Activated CD4-positive, alpha-beta memory T cell treated with anti-CD3 and anti-CD28 coated beads for 36 hours (primary cell): Measurements from ENCODE around the gene TMEM273. TPM values are rescaled to one million over a fixed set of nuclear protein-coding genes. Genes with fewer than 3 reads are reported as not detected.

Source experiments
- CTCF ChIA-PET: fragments of 350-600 bp; sonication (Branson Sonifier 250); formaldehyde crosslinking; loops from one replicate; lab custom pipeline; 2021; ENCODE audit warnings: antibody characterized with exemption, inconsistent platforms; lab: Charles Lee
- POLR2A ChIA-PET: fragments of 350-600 bp; sonication (Branson Sonifier 250); formaldehyde crosslinking; loops from one replicate; lab custom pipeline; 2021; ENCODE audit warnings: antibody characterized with exemption; lab: Charles Lee
- DNase-seq: peaks from one replicate; pipeline ENCODE4 v3.0.0-alpha.2; 2020
- H3K27ac Mint-ChIP-seq: one replicate; pipeline ENCODE4 v1.8.0; 2021; ENCODE audit warnings: mixed read lengths
- H3K27me3 Mint-ChIP-seq: one replicate; pipeline ENCODE4 v1.8.0; 2021; ENCODE audit warnings: mixed read lengths
- H3K36me3 Mint-ChIP-seq: one replicate; pipeline ENCODE4 v1.8.0; 2021; ENCODE audit warnings: mixed read lengths
- H3K4me1 Mint-ChIP-seq: one replicate; pipeline ENCODE4 v1.8.0; 2021; ENCODE audit warnings: low read depth, mixed read lengths
- H3K4me3 Mint-ChIP-seq: one replicate; pipeline ENCODE4 v1.8.0; 2021; ENCODE audit warnings: mild to moderate bottlenecking, mixed read lengths
- H3K9me3 Mint-ChIP-seq: one replicate; pipeline ENCODE4 v1.8.0; 2021; ENCODE audit warnings: mixed read lengths
- intact Hi-C: fragments of 100-400 bp; cut with micrococcal nuclease; formaldehyde crosslinking; loops from one replicate; pipeline ENCODE4 v1.15.1; 2023
- total RNA-seq, 2 experiments: library from RNA; stranded (reverse); gene quantifications; one replicate each; pipeline ENCODE4 v1.2.3, GENCODE V29; 2021

TMEM273 gene
- total RNA-seq, 2 experiments from 2014 or later: 106 to 108 TPM

DNA sequence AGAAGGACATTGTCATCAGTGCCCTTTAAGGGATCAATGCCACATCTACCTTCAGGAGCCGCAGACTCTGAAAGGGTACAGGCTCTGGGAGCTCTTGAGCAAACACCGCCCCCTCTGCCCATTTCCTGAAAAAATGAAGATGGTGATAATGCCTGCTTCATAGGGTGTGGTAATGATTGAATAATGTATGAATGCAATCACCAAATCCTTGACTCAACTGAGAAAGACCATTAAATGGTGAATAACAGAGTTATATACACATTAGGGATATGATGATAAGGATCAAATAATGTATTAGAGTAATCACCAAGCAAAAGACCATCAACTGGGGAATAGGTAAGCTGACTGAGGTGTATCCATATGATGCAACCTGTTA lies 55.8 kb downstream of the TMEM273 start:
- Mint-ChIP-seq H3K27me3 (peaks cover 23% of the 10 kb centered on the region), H3K27ac (no peak overlapping the region), H3K4me1 (no peaks in the 10 kb centered on the region), H3K4me3 (no peak overlapping the region), H3K36me3 (no peaks in the 10 kb centered on the region), H3K9me3 (no peaks in the 10 kb centered on the region)
- no peak for DNase-seq
- ChIA-PET CTCF (no interaction called here), POLR2A (interaction anchor here (0.6 kb wide), 1 partner anchor 30 kb away, joined by 3 read pairs; no protein-coding TSS in a partner anchor)
- intact Hi-C loops: no loop called here

DNA sequence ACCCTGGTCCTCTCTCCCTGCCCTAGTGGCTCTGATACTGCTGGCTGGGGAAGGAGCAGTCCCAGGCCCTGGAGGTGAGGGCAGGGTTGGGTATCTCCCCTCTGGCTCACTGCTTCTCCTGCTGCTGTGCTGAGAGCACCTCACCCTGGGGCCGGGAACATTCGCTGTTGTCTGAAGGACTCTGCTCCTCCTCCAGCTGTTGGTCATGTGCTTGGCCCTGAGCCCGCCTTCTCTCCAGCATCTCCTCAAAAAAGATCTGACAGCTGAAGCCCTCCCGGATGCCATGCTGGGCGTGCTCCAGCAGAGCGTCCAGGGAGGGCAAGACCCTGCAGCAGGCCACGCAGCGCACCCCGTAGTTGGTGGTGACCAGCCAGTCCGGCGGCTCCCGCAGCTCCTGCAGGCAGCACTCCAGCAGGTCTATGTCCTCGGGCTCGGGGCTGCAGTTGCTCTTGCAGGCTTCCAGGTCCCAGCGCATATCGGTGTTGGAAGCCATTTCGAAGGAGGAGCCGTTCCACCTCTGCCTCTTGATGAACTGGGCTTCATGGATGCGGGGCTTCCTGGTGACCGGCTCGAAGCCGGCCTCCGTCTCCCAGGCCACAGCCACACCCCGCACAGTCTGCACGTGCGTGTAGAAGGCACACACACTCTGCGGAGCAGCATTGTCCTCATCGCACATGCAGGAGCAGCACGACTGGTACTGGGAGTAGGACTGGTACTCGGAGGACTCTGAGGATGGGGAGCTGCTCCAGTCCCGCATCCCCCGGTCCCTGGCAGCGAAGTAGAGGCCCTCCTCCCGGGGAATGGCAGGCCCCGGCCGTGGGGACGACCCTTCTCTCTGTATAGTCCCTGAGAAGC lies 56.5 kb downstream of the TMEM273 start:
- H3K4me3 Mint-ChIP-seq: no peak overlapping the region
- no peak for DNase-seq
- CTCF ChIA-PET: no interaction called here
- intact Hi-C loops: no loop called here
- peaks cover 23% of the 10 kb centered on the region for H3K27me3 Mint-ChIP-seq
- no peaks in the 10 kb centered on the region for H3K9me3 Mint-ChIP-seq
- no peaks in the 10 kb centered on the region for H3K4me1 Mint-ChIP-seq
- no peak overlapping the region for H3K27ac Mint-ChIP-seq
- POLR2A ChIA-PET: interaction anchor here (0.6 kb wide), 1 partner anchor 30 kb away, joined by 3 read pairs; no protein-coding TSS in a partner anchor
- no peaks in the 10 kb centered on the region for H3K36me3 Mint-ChIP-seq

DNA sequence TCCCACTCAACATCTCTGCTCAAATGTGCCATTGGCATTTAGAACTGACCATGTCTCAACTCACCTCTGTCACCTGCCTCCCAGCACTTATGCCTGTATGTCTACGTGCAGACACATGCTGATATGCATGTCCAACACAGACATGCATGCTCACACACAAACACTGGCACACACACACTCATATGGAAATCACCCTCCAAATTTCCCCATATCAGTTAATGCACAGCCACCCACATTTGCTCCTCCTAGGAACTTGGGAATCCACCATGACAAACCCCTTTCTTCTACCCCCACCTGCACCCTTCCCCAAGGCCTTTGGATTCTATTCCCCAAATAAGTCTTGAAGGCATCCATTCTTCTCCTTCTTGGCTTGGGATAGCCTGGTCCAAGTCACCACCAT lies 58.8 kb downstream of the TMEM273 start:
- H3K4me1 Mint-ChIP-seq: no peaks in the 10 kb centered on the region
- no peak for DNase-seq

DNA sequence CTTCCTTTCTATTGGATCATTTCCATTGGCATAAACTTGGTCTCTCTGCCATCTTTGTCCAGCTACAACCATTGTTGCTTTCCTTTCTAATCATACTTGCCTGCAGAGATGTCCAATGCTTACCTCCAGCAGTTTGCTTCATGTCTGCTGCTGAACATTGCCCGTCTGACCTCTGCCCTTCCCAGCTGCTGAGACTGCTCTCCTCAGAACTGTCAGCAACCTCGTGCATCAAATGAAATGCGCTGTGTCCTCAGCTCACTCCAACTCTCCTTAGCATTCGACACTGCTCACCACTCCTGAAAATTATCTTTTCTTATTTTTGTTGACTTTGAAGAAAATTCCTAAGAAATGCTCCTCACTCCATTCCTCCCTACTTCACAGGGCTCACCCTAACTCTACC lies 59.3 kb downstream of the TMEM273 start:
- Mint-ChIP-seq H3K27ac (no peak overlapping the region), H3K27me3 (peaks cover 18% of the 10 kb centered on the region), H3K4me3 (no peak overlapping the region), H3K36me3 (no peaks in the 10 kb centered on the region), H3K9me3 (no peaks in the 10 kb centered on the region), H3K4me1 (no peaks in the 10 kb centered on the region)
- intact Hi-C loops: no loop called here
- ChIA-PET CTCF (no interaction called here), POLR2A (no interaction called here)
- no peak for DNase-seq

More for the DNA sequence above, 58.8 kb downstream of the TMEM273 start:
- Mint-ChIP-seq H3K27ac (no peak overlapping the region), H3K9me3 (no peaks in the 10 kb centered on the region), H3K4me3 (no peak overlapping the region), H3K27me3 (peaks cover 21% of the 10 kb centered on the region), H3K36me3 (no peaks in the 10 kb centered on the region)
- ChIA-PET CTCF (no interaction called here), POLR2A (no interaction called here)
- intact Hi-C loops: no loop called here

DNA sequence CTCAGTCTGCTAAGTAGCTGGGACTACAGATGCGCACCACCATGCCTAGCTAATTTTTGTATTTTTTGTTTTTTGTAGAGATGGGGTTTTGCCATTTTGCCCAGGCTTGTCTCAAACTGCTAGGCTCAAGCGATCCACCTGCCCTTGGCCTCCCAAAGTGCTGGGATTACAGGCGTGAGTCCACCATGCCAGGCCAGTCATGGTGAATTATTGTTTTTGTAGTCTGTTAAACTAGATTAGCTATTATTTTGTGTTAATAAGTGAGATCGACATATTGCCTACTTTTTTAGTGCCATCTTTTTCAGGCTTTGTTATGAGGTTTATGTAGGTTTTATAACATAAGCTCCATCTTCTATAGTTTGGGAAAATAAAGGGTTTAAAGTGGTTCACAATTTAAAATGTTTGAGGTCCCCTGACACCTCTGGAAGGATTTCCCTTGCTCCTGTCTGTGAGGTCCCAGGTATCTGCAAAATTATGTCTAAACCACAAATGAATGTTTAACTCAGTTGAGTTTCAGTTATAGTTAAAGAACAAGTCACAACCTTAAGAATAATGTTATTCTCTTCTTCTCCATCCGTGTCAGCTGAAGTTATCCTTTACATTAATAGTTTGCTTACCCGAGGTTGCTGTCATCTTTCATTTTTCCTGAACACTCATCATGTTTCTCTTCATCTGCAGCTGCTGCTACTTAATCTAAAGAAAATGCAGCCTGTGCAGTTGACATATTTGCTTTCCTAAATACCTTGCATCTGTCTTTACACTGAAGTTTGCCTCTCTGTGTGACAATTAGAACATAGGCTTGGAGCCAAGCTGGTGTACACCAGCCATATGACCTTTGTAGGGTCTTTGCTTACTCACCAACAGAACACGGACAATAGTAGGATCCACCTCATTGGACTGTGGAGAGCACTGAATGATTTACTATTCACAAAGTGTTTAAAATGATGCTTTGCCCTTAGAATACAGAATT lies 63.9 kb downstream of the TMEM273 start:
- Mint-ChIP-seq H3K27me3 (peaks cover 18% of the 10 kb centered on the region), H3K4me3 (no peak overlapping the region), H3K4me1 (no peaks in the 10 kb centered on the region), H3K27ac (no peak overlapping the region), H3K36me3 (no peaks in the 10 kb centered on the region), H3K9me3 (no peaks in the 10 kb centered on the region)
- ChIA-PET POLR2A (no interaction called here), CTCF (no interaction called here)
- no peak for DNase-seq
- intact Hi-C loops: no loop called here

DNA sequence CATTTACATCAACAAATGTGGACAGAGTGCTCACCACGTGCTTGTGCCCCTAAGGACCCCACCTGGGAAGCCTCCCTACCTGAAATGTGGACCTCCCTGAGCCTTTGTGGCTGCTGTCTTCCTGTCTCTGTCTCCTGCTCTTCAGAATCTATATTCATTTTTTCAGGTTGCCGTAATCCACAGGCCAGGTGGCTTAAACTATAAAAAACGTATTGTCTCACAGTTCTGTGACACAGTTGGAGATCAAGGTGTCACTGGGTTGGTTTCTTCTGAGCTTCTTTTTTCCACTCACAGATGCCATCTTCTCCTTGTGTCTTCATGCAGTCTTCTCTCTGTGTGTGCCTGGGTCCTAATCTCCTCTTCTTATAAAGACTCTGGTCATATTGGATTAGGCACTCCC lies 67.3 kb downstream of the TMEM273 start:
- no peak overlapping the region for H3K27ac Mint-ChIP-seq
- H3K27me3 Mint-ChIP-seq: peaks cover 12% of the 10 kb centered on the region
- H3K9me3 Mint-ChIP-seq: no peaks in the 10 kb centered on the region
- H3K4me3 Mint-ChIP-seq: no peak overlapping the region
- ChIA-PET CTCF (no interaction called here), POLR2A (no interaction called here)
- no peak for DNase-seq
- H3K36me3 Mint-ChIP-seq: no peaks in the 10 kb centered on the region
- no peaks in the 10 kb centered on the region for H3K4me1 Mint-ChIP-seq
- intact Hi-C loops: no loop called here

DNA sequence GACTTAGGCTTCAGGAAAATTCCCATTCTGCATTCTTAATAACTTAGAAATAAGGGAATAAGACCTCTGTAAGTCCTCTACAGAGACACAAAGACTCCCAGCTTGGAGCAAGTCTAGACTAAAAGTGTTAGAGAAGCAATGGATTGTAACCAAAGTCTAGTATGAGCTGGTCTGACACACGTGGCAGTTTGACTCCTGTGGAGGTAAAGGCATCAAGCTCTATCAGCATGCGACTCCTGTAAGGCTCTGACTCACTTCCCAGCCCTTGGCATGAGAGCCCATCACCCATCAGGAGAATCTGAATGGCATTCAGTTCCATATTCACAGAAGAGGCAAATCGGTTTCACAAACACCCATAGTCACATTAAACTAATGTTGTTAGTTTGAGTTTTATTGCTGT lies 68.4 kb downstream of the TMEM273 start:
- CTCF ChIA-PET: no interaction called here
- H3K27ac Mint-ChIP-seq: no peak overlapping the region
- POLR2A ChIA-PET: no interaction called here

DNA sequence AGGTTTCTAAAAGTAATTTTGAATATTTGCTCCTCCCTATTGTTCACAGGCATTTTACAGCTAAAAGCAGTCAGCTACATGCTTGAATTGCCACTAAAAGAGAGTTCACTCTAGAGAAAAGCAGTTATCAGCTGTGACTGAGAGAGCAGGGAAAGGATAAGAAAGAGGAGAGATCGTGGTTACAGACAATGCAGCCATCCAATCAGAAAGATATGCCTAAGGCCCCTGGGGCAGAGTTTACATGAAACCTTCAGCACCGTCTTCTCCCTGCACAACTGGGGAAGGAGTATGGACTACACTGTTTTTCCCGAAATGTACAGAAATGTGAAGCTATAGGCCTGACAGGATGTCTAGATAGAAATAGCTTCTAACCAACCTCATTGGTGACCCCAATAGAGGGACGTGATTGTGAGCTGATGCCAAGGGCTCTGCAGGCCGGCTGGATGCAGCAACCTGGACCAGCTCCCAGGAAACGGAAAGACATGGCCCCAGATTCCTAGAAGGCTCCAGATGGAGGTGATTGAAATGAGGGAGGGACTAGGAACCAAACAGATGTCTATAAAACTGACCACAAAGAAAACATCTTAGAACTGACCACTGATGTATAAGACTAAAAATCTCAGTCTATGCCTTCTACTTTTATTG lies 69.6 kb downstream of the TMEM273 start:
- no peaks in the 10 kb centered on the region for H3K36me3 Mint-ChIP-seq

More for the DNA sequence above, 68.4 kb downstream of the TMEM273 start:
- Mint-ChIP-seq H3K4me1 (peaks cover 1% of the 10 kb centered on the region), H3K36me3 (no peaks in the 10 kb centered on the region), H3K27me3 (peaks cover 14% of the 10 kb centered on the region), H3K9me3 (no peaks in the 10 kb centered on the region), H3K4me3 (no peak overlapping the region)
- intact Hi-C loops: no loop called here
- no peak for DNase-seq

DNA sequence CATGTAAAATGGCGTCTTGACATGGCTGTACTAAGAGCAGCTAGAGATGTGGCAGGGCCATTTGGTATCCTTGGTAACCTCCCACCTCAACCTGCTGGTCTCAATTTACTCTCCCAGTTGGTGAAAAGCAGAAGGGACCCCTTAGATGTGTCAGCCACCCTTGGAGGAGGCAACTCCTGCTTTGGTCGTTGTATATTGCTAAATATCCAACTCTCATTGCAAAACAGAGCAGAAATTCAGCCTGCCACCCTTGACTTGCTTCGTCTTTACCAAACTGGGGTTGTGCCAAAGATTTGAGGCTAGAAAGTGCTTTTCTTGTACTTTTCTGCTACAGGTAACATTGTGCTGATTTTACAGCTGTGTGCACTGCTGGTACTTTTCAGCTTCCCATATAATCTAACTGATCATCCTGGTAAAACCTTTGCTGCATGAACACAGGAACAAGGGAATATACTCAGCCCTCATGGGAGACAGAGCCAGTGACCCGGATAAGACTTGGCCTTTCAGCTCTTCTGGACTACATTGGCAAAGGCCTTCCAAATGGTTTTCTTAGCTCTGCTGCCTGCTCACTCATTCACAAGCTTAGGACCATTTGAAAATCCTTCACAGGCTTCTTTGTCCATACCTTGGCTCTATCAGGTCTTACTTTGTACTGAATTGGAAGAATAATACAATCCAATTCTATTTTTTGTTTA lies 70.7 kb downstream of the TMEM273 start:
- H3K9me3 Mint-ChIP-seq: no peaks in the 10 kb centered on the region
- H3K4me3 Mint-ChIP-seq: no peak overlapping the region
- intact Hi-C loops: no loop called here
- CTCF ChIA-PET: interaction anchor here (0.6 kb wide), 1 partner anchor 203 kb away, joined by 3 read pairs; no protein-coding TSS in a partner anchor
- H3K27ac Mint-ChIP-seq: no peak overlapping the region
- peaks cover 22% of the 10 kb centered on the region for H3K27me3 Mint-ChIP-seq
- no peak for DNase-seq
- no peaks in the 10 kb centered on the region for H3K36me3 Mint-ChIP-seq
- POLR2A ChIA-PET: no interaction called here
- H3K4me1 Mint-ChIP-seq: peaks cover 2% of the 10 kb centered on the region

More for the DNA sequence above, 69.6 kb downstream of the TMEM273 start:
- H3K4me3 Mint-ChIP-seq: no peak overlapping the region
- H3K4me1 Mint-ChIP-seq: peaks cover 2% of the 10 kb centered on the region
- no peak for DNase-seq
- intact Hi-C loops: no loop called here
- ChIA-PET POLR2A (no interaction called here), CTCF (no interaction called here)
- H3K27ac Mint-ChIP-seq: no peak overlapping the region
- no peaks in the 10 kb centered on the region for H3K9me3 Mint-ChIP-seq
- peaks cover 22% of the 10 kb centered on the region for H3K27me3 Mint-ChIP-seq

DNA sequence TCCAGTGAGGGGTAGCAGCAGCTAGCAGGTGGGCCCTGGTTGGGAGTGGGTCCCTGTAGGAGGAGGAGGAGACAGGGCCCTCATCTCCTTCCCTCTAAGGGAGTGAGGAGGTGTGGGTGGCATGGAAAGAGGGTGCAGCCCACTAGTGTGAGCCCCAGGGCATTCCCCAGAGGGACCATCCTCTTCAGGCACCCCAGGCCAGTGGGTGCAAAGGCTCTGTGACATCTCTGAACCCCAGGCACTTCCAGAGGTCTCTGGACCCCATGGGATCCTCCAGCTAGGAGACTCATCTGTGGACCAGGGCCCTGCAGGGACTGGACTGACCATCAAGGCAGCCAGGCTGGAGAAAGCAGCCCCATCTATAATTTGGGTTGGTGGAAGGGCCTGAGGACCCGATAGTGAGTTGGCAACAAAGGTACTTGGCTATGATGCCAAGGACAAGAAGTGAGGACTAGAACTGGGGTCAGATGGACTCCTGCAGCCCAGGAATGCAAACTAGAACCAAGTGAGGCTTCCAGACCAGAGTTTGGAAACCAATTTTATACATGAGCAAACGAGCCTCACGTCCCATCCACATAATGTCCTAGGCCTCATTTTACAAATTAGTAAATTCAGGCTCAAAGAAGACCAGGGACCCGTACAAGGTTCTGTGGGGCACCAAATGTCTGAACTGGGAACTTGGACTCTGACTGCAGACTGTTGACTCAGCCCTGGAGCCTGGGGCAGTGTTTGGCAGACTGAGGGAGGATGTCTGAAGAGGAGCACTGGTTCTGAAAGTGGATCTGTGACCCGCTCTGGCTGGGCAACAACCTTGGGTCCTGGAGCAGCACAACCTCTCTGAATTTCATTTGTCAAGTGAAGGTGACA lies 71.4 kb downstream of the TMEM273 start:
- Mint-ChIP-seq H3K36me3 (no peaks in the 10 kb centered on the region), H3K9me3 (no peaks in the 10 kb centered on the region), H3K27me3 (peaks cover 20% of the 10 kb centered on the region), H3K4me3 (no peak overlapping the region), H3K27ac (no peak overlapping the region), H3K4me1 (peaks cover 2% of the 10 kb centered on the region)
- intact Hi-C loops: no loop called here
- ChIA-PET POLR2A (no interaction called here), CTCF (no interaction called here)
- DNase-seq: no peak
